Measurements from ENCODE around the gene EFCAB6.

DNA sequence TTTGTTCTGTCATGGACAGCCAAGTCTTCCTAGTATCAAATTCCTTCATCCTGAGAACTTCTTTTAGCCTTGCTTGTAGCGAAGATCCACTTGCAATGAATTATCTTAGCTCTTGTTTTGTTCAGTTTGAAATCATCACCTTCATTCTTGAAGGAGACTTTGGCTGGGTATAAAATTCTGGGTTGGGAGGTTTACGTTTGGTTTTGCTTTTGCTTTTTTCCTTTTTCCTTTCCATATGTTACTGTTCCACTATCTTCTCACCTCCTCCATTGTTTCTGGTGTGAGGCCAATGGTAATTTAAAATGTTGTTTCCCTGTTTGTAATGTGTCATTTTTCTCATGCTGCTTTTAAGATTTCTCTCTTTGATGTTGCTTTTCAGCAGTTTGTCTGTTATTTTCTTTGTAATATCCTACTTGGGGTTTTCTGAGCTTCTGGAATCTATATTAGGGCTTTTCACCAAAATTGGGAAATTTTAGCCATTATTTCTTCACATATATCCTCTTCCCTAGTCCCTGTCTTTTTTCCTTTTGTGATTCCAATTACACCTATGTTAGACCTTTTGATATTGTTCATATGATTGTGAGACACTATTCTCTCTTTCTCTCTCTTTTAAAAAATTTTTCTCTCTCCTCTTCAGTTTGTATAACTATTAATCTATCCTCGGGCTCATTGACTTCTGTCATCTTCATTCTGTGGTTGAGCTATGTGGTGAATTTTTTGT lies 172.7 kb downstream of the EFCAB6 start:
- TF ChIP-seq, protein P1, sequence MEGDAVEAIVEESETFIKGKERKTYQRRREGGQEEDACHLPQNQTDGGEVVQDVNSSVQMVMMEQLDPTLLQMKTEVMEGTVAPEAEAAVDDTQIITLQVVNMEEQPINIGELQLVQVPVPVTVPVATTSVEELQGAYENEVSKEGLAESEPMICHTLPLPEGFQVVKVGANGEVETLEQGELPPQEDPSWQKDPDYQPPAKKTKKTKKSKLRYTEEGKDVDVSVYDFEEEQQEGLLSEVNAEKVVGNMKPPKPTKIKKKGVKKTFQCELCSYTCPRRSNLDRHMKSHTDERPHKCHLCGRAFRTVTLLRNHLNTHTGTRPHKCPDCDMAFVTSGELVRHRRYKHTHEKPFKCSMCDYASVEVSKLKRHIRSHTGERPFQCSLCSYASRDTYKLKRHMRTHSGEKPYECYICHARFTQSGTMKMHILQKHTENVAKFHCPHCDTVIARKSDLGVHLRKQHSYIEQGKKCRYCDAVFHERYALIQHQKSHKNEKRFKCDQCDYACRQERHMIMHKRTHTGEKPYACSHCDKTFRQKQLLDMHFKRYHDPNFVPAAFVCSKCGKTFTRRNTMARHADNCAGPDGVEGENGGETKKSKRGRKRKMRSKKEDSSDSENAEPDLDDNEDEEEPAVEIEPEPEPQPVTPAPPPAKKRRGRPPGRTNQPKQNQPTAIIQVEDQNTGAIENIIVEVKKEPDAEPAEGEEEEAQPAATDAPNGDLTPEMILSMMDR (IDR thresholded peaks at IDR 0.05), result no peak
- TF ChIP-seq, protein P2, sequence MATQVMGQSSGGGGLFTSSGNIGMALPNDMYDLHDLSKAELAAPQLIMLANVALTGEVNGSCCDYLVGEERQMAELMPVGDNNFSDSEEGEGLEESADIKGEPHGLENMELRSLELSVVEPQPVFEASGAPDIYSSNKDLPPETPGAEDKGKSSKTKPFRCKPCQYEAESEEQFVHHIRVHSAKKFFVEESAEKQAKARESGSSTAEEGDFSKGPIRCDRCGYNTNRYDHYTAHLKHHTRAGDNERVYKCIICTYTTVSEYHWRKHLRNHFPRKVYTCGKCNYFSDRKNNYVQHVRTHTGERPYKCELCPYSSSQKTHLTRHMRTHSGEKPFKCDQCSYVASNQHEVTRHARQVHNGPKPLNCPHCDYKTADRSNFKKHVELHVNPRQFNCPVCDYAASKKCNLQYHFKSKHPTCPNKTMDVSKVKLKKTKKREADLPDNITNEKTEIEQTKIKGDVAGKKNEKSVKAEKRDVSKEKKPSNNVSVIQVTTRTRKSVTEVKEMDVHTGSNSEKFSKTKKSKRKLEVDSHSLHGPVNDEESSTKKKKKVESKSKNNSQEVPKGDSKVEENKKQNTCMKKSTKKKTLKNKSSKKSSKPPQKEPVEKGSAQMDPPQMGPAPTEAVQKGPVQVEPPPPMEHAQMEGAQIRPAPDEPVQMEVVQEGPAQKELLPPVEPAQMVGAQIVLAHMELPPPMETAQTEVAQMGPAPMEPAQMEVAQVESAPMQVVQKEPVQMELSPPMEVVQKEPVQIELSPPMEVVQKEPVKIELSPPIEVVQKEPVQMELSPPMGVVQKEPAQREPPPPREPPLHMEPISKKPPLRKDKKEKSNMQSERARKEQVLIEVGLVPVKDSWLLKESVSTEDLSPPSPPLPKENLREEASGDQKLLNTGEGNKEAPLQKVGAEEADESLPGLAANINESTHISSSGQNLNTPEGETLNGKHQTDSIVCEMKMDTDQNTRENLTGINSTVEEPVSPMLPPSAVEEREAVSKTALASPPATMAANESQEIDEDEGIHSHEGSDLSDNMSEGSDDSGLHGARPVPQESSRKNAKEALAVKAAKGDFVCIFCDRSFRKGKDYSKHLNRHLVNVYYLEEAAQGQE (IDR thresholded peaks at IDR 0.05; ENCODE audit: insufficient read depth in 1 of 2, low read depth in 2 of 2, low read length in 1 of 2), result no peak
- TF ChIP-seq SIN3A (IDR thresholded peaks at IDR 0.05; ENCODE audit: borderline replicate concordance, insufficient read depth, low read depth, low read length) (no peak), POLR2AphosphoS5 (IDR thresholded peaks at IDR 0.05; ENCODE audit: low read depth, low read length) (no peak)
